Erythroblast (primary cell): Measurements from ENCODE around the gene DOCK3.

Experiments used
- DNase-seq, 2 experiments: peaks; one replicate each; lab custom pipeline; 2025; lab: John Stamatoyannopoulos, UW
- GATA1 ChIP-seq: IDR thresholded peaks from 2 replicates; pipeline ENCODE4 v1.6.1; 2011; ENCODE audit warnings: low read depth, mild to moderate bottlenecking, control low read depth, low read length, moderate library complexity
- POLR2A ChIP-seq: IDR thresholded peaks from 2 replicates; pipeline ENCODE4 v1.6.1; 2011; ENCODE audit warnings: mild to moderate bottlenecking, low read length

Gene DOCK3, protein sequence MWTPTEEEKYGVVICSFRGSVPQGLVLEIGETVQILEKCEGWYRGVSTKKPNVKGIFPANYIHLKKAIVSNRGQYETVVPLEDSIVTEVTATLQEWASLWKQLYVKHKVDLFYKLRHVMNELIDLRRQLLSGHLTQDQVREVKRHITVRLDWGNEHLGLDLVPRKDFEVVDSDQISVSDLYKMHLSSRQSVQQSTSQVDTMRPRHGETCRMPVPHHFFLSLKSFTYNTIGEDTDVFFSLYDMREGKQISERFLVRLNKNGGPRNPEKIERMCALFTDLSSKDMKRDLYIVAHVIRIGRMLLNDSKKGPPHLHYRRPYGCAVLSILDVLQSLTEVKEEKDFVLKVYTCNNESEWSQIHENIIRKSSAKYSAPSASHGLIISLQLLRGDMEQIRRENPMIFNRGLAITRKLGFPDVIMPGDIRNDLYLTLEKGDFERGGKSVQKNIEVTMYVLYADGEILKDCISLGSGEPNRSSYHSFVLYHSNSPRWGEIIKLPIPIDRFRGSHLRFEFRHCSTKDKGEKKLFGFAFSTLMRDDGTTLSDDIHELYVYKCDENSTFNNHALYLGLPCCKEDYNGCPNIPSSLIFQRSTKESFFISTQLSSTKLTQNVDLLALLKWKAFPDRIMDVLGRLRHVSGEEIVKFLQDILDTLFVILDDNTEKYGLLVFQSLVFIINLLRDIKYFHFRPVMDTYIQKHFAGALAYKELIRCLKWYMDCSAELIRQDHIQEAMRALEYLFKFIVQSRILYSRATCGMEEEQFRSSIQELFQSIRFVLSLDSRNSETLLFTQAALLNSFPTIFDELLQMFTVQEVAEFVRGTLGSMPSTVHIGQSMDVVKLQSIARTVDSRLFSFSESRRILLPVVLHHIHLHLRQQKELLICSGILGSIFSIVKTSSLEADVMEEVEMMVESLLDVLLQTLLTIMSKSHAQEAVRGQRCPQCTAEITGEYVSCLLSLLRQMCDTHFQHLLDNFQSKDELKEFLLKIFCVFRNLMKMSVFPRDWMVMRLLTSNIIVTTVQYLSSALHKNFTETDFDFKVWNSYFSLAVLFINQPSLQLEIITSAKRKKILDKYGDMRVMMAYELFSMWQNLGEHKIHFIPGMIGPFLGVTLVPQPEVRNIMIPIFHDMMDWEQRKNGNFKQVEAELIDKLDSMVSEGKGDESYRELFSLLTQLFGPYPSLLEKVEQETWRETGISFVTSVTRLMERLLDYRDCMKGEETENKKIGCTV (N-terminal part only)

DNA sequence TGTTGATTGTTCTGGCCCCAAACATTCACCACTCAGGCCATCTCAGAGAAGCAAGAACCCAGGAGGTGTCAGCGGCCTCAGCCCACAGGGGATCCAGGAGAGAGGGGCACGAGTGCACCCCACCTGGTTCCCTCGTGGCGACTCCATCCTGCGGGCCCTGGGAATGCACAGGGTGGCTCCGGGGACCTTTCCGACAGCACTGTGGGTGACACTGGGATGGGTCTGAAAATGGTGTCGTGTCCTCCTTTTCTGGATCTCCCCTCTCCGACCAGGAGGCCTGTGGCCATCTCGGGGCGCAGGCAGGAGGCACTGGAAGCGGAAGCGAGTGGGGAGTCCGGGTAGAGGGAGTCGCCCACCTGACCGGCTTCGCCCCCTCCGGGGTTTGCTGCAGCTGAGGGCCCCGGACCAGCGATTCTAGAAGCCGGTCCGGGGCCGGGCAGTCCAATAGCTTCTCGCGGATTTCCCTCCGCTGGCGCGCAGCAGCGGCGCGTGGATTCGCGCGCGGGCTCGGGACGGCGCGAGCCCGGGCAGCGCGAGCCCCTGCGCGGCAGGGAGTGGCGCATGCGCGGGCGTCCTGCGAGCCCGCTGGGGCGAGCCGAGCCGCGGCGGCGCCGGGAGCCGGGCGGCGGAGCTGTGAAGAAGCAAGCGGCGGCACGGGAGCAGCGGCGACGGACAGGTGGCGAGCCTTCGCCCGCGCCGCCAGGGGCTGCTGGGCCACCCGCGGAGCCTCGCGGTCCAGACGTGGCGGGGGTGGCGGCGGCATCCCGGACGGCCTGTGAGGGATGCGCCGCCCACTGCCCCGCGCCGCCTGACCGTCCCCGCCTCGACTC, at the start of gene DOCK3:
TSS of gene DOCK3 (plus strand) at position 579 of the 830 bp plus-strand sequence. CDS start 337 bp downstream, outside the sequence.
- no peak for TF ChIP-seq GATA1
- no peak for TF ChIP-seq POLR2A
- peak; percentile 42 to 53 for DNase-seq

DNA sequence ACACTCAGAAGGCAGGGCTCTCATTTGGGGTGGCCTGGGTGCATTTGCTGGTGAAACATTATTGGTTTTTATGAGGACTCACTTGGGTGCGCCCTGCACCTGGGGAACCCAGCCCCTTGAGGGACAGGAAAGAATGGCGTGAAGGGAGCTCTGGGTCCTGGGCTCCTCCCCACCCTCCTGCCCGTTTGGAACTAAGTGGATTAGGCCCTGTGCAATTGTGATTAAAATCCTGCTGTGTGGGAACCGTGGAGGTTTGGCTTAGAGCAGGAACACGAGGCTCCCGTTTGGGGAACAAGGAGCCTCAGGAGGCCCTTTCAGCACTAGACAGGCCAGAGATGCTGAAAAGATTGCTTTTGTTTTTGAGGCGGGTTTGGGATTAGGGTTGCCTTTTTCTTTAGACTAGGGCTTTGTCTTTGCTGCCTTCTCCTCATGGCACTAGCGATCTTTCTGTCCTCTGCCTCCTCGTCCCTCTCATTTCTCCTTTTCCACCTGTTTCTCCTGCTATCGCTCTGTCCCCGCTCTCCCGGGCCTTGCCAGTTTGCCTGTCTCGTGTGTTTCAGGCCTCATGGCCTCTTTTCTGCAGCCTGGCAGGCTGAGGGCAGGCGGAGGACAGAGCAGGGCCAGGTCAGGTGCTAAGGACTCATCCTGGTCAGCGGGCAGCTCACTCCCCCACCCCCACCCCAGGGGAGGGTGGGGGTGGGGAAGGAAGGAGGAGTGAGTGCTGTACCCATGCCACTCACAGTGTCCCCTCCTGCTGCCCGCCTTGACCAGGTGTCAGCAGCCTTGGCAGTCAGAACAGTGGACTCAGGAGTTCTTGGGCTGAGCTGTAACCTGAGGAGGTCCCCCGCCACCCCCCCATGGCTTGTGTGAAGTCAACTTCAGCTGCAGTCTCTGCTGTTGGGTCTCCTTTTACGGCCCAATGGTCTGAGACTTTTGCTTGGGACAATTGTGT, 49.2 kb upstream of the DOCK3 start:
- DNase-seq = no peak
- no peak for TF ChIP-seq POLR2A
- no peak for TF ChIP-seq GATA1

DNA sequence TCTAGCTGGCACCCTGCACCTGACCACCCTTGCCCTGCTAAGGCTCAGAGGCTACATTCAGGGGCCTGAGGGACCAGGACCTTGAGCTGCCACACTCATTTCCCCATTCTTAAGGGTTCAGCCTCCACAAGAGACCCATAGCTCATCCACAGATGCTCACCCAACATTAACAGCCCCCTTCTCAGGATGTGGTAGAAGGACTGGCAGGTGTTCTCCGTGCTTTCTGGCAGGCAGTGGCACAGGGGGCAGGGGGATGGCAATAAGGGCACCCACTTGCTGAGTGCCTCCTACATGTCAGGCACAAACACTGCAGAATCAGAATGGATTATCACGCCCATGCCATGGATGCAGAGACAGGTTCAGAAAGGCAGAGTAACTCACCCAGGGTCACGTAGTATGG, 48.3 kb upstream of the DOCK3 start:
- no peak for DNase-seq
- TF ChIP-seq GATA1 = no peak
- no peak for TF ChIP-seq POLR2A

DNA sequence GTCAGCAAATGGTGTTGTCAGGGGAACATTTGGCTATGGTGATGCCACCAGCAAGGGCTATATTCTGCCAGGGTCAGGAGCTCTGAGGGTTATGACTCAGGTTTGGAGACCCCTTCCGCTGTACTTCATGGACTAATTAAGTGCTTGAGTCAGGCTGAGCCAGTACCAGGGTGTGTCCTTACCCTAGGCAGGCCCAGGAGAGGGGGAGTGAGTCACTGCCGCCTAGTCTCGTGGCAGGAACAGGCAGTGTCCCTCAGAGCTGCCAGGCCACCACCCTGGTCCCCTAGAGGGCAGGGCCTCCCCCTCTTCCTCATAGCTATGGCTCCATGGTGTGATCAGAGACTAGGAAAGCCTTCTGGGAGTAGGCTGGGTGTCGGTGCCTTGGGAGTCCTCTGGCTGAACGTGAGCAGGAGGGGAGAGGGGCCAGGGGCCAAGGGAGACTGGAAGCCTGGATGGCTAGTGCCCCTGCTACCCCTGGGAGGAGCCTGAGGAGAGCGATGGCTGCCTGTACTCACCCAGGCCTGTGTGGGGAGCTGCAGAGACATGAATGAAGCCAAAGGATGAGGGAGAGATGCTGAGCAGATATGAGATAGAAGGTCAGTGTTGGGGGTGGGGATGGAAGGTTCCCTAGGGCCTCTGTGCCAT, 47.2 kb upstream of the DOCK3 start:
- peak; percentile 41 to 47 for DNase-seq

DNA sequence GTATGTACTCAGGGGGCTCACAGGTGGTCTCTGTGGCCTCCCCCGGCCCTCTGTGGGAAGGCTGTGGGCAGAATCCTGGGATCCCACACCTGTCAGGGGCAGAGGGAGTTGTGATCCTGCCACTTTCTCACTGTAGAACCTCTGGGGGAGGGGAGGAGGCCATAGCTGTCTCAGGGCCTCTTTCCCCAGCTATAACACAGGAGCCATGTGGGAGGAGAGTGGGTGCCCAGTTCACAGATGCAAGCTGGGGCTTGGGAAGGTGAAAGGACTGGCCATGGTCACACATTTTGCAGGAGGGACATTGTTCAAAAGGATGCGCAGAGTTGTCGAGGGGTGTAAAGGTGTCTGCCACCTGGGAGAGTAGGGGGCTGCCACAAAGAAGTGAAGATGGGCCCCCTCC, 46.1 kb upstream of the DOCK3 start:
- DNase-seq = no peak
- no peak for TF ChIP-seq GATA1
- no peak for TF ChIP-seq POLR2A

More for the DNA sequence above, 47.2 kb upstream of the DOCK3 start:
- TF ChIP-seq GATA1 (no peak), POLR2A (no peak)

DNA sequence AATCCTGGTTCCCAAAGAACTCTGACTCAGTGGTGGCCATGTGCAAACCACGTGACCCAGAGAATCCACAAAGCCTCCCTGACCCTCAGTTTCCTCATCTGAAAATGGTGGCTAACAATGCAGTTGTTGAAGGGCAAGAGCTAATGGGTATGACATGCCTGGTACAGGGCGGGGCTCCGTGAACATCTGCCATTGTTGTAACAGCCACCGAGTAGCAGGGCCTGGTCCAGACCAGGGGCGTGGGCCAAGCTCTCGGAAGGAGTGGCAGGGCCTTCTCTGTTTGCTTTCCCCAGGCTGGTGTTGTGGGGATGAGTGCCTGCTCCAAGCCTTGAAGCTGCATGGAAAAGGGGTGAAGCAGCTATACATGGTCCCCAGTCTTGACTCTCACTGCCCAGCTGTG, 44.3 kb upstream of the DOCK3 start:
- TF ChIP-seq POLR2A (no peak), GATA1 (no peak)
- no peak for DNase-seq

DNA sequence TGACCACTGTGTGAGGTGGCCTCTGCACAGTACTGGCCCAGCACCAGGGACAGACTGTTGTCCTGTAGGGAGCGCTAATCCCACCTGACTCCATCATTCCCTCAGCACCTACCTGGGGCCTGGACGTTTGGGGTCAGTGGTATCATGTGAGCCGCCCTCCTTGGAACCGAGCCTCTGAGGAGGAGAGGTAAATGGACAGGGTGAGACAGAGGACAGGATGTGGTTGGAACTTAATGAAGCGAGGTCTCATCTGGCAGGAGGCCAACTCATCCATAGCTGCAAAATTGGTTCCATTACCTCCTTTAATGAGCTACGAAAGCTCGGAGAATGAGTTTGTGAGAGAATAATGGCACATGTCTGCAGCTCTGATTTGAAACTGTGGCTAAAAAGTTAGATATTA, 43.9 kb upstream of the DOCK3 start:
- TF ChIP-seq POLR2A (no peak), GATA1 (no peak)
- DNase-seq = no peak

DNA sequence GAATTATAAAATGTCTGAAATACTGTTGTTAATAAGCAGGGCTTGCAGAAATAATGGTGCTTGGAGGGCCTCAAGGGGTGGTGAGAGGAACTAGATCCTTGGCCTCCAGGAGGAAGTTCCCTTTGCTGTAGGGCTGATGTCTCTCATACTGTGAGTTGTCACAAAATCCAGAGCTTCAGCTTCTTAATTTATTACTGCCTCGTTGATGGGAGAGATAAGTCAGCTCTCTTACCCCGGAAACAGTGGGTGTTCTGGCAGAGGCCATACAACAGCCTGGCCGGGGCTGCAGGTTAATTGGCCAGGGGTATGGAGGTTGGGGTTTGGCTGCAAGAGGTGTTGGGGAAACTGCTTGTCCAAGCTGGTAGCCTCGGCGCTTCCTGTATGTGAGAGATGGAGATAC, 42.3 kb upstream of the DOCK3 start:
- DNase-seq = peak in 1 of 2 experiments; percentile 14
- TF ChIP-seq POLR2A (no peak), GATA1 (no peak)

DNA sequence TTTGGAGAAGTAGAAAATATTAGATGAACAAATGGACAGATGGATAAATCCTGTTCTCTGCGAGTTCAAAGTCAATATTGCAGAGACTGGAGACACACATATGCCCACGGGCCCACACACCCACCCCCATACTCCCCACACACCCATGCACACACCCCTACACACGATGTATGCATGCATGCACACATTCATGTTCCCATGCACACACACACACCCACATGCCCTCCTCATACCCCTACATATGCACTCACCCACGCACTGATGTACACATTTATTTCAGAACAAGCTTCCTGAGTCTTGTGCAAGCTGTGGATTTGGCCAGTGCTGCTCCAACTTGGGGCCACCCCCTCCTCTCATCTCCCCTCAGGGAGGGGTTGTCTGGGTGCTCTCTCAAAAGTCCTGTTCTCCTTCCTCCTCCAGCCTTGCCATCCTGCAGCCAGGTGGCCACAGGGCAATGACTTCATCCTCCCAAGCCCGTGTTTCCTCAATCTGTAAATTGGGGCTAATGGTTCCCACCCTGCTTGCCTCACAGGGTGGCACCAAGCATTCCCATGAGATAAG, 41.4 kb upstream of the DOCK3 start:
- no peak for DNase-seq
- TF ChIP-seq GATA1 = no peak
- TF ChIP-seq POLR2A = no peak

DNA sequence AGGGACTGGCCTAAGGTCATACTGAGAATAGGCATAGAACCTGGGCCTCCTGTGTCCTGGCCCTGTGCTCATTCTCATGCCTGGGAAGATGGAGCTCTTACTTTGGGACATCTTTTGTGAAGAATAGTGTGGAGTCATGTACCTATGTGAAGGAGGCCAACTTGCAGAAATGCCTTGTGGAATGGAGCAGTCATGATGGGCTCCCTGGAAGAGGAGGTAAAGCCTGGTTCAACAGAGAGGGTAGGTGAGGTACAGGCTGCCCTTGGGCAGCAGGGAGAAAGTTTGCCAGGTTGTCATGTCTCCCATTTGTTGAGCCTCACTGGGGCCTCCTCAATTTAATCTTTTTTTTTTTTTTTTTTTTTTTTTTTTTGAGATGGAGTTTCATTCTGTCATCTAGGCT, 39.7 kb upstream of the DOCK3 start:
- TF ChIP-seq GATA1 (no peak), POLR2A (no peak)
- no peak for DNase-seq

DNA sequence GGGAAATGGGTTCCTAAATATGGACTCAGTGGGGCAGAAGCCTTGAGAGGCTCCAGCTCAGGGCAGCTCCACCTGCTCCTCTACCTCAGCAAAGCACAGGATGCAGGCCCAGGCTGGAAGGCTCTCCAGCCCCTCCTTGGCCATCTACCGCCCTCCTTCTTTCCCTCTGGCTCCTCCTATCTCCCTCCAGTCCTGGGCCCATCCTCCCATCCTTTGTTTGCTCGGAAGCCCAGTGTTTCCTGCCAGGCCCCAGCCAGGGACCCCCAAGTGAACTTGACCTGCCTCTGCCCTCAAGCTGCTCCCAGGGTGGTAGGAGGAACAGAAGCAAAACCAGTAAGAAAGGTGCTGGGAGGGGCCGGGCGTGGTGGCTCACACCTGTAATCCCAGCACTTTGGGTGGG, 37.7 kb upstream of the DOCK3 start:
- DNase-seq = no peak

DNA sequence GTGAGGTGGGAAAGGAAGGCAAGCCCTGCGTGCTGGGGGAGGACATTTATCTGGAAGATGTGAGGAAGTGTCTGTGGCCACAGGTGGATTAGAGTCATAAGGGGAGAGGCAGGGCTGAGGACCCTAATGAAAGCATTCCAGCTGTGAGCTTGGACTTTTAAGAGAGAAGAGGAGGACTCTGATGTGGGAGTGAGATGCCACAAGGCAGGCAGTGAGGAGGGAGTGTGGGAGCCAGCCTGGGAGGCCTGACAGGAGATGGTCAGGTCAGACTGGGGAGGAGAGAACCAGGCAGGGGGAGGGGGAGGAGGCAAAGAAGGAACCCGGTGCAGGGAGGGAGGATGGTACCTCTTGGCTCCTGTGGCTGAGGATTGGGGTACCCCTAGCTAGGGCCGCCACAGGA, 36.8 kb upstream of the DOCK3 start:
- DNase-seq = no peak
- TF ChIP-seq POLR2A (no peak), GATA1 (no peak)

More for the DNA sequence above, 37.7 kb upstream of the DOCK3 start:
- no peak for TF ChIP-seq GATA1
- no peak for TF ChIP-seq POLR2A
